ENCODE results near the gene NFIB.

Gene NFIB

DNA sequence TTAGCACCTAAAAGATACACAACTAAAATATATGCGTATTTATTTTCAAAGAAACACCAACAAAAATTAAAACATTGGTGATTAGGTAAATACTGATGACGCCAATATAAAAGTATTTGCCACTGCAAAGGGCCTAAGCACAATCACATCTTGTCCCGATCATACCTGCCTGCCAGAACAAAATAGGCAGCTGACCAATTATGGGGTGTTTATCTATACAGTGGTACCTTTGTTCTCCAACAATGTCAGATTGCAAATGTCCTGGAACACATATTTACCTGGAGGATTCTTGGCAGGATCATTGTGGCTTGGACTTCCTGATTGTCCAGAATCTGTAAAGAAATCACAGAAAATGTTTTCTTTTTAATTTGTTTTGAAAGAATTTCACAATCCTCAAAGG, 134.5 kb downstream of the NFIB start:
- DNase-seq, result no peak

DNA sequence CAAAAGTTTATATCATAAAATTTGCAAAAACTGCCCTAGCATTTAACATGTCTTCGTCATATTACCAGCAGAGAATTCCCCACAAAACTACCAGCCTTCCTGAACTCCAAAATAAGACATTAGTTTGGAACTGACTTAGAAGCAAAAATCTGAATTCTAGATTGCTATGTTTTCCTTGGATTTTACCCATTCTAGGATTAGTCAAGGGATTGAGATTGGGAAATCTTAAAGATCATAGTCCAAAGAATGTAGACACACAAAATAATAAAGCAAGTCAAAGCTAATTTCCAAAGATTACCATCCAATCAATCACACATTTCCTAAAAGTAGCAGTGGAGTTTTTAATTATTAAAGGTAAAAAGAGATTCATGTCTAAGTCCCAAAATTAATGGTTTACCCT, 138.2 kb downstream of the NFIB start:
- no peak for DNase-seq

DNA sequence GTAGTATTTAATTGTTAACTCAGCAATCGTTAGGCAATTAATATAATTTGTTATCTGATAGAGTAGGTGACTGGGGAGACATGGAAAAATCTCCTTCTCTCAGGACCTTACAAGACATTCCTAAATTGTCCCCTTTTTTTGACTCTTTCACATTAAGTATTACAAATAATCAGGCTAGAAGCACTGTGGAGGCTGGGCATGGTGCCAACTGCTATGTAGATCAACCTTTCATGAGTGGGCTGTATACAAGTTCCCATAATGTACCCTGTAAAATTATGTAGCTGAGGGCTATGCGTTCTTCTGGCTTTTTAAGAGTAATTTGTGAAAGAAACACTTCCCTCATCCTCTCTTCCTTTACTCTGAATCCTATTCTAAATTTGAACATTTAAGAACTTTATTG, 140.2 kb downstream of the NFIB start:
- no peak for DNase-seq

DNA sequence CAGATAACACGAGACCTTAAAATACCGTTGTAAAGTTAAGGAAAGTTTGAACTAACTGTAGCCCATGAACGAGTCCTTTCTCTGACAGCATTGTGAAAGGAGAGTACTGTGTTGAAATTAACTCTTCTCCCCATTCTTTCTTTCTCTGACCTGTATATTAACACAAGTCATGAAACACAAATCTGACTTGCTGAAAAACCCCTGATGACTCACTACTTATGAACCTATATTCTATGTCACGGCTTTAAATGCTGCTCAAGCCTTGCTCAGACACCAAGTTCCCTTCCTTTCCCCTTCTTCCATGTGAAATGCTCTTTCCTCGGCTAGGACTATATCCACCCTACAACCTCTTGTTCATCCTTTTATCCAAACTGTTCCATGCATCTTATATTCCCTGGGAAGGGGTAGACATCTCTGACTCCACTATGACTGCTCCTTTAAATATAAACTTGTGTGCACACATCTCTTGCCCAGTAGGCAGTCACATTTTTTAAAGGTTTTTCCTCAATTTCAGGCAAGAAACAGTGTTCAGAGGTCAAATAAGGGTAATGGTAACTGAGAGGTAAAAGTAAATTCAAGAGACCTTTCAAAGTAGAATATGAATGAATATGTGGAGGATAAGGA, 142.9 kb downstream of the NFIB start:
- no peak for DNase-seq

DNA sequence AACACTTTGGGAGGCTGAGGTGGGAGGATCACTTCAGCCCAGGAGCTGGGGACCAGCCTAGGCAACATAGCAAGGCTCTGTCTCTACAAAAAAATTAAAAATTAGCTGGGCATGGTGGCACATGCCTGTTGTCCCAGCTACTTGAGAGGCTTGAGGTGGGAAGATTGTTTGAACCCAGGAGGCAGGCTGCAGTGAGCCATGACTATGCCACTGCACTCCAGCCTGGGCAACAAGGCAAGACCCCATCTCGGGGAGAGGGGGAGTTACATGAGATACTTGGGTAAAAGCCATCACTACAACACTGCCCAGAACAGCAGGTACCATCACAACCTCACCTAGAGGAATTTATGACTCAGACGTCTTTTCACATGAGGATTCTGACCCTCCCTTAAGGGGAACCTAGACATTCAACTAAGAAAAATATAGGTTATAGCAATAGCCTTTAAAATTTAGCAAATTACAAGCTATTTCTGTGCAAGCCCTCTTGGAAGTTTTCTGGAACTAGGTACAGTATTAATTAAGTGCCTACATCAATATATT, 143.5 kb downstream of the NFIB start:
- DNase-seq, result no peak

DNA sequence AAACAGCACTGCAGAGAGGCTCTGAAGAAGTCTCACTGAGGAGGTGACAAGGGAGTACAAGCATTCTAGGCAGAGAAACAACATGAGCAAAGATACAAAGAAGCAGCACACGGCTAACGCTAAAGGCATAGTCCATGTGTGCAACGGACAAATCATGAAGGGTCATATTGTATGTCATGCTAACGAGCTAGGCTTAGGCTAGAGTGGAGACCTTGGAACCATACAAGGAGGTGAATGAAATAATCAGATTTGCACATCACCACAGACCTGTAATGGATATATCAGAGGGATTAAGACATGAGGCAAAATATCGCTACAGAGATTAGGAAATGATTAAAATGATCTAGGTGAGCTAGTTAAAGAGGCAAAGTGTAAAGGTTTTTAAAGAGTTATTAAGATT, 145.6 kb downstream of the NFIB start:
- DNase-seq, result no peak

DNA sequence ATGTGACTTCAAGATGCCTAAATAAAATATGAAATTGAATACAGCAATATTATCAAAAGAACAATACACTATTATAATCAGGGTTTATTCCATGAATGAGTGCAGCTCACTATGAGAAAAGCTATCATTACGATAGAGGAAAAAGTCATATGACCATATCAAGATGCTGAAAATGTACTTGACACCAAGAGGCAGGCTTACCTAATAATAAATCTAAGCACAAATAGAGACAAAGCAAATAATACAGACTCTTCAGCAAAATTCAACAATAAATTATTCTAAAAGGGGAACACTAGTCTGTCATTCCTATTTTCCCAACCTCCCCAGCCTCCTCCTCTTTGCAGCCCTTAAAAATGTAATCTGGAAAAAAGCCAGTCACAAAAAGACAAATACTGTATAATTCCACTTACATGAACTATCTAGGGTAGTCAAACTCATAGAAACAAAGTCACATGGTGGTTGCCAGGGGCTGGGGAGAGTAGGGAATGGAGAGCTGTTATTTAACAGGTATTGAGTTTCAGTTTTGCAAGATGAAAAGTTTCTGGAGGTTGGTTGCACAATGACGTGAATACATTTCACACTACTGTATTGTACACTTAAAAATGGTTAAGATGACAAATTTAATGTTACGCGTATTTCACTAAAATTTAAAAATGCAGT, 148.4 kb downstream of the NFIB start:
- no peak for DNase-seq

DNA sequence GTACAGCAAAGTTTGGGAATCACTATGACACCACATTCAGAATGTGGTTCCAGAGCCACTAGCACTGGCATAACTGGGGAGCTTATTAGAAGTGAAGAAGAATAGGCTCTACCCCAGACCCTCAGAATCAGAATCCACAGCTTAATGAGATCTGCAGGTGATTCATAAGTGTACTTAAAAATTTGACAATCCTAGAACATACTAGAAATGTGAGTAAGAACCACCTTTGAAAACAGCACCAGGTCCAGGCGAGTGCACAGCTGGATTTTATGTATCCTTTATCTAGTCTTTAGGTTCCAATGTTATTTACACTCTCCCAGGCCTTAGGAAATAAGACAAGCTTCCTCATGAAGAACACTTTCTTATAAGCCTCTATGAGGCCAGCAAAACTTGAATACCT, 149.0 kb downstream of the NFIB start:
- DNase-seq, result no peak

DNA sequence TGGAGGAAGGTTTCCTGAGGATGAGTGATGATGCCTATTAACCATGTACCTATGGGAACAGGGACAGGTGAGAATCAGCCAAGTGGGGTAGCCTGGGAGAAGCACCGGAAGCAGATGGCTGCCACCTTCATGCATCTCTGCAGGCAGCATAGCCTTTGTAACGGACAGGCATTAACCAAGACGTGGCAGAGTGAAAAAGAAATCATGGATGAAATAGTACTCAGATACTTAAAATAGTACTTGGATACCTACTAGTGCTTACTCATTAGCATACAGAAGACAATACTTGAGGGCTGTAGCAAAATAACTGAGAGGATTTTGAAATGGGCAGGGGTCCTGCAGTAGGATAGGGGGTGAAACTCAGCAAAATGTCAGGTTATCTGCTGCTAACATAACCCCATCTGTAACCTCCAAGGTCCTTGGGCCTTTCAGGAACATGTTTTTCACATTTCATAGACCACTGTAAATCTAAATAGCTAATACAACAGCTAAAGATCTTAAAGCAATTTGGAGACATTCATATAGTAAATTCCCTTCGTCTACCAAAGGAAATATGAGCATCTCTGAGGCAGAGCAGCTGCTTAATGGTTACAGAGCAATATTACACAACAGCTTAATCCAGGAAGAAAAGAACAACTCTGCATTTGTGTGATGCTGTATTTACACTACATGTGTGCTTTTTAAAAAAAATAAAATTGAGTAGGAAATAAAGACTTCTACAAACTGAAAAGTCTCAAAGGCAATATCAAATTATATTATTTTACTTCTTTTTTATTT, 154.3 kb downstream of the NFIB start:
- no peak for DNase-seq

DNA sequence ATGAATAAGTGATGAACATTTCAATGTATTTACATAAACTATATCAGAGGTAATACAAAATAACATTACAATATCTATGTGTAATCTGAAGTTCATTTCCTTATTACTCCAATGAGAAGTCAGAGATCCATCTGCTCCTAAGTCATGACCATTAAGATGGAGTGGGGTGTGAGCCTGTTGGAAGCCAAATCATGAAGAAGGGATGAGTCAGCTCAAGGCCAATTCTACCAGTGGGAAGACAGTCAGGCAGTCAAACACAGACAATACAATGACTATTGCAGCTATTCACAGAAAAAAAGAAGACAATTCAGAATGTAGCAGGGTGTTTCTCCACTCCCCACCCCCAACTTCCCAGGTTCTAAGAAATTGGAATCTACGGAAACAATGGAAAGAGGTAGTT, 155.0 kb downstream of the NFIB start:
- DNase-seq, result no peak

DNA sequence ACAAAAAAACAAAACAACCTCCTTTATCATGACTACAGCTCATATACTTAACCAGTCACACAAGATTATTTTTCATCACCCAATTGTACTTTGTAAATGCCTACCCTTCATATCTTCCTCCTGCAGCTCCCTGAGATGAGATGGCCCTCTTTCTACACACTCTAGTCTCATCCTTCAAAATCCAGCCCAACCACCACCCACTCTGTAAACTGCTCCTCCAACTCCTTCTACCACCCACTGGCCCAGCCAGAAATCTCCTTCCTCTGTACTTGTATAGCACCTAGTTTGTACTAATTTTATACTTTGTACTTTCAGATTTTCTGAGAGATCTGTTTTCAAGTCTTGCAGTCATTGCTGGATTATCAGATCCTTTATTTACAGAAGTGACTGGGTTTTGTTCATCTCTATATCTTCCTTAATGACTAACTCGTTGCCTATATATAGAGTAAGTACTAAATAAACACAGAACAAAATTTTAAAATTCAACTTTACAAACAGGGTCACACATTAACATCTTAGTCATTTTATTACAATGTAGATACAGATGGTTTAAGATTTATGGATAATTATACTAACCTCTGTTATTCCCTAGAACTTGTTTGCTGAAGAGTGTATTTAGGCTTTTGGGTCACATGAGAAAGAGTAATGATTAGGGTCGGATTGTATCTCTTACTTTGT, 155.7 kb downstream of the NFIB start:
- no peak for DNase-seq

DNA sequence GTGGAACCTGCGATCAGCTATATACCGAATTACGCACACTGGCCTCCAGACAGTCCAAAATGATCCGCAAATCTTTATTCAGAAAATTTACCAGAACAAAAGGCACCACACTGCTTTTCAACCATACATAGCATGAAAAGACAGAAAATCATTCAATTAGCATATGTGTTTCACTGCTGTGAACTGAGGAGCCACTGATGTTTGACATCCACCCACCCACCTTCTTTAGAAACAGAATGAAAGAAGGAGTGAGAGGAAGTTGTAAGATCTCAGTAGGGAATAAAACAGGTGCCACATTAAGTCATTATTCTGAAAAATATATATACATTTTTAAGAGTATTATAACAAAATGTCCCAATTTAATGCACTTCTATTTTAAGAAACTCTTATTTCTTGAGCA, 156.8 kb downstream of the NFIB start:
- no peak for DNase-seq

DNA sequence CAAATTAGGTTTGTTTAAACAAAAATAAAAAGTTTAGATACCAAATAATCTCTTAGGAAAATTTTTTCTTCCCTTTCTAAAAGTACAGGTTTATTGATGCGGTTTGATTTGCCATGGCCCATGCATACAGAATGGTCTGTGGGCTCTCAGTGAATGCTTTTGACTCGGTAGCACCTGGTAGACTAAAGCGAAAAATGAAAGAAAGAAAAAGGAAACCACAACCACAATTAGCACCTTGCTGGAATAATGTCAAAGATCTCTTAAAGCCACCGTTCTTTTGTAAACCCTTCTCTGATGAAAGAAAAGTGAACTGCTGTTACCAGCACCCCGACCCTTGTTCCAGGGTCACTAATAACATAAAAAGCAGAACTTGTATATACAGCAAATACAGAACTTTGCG, 157.9 kb downstream of the NFIB start:
- no peak for DNase-seq

DNA sequence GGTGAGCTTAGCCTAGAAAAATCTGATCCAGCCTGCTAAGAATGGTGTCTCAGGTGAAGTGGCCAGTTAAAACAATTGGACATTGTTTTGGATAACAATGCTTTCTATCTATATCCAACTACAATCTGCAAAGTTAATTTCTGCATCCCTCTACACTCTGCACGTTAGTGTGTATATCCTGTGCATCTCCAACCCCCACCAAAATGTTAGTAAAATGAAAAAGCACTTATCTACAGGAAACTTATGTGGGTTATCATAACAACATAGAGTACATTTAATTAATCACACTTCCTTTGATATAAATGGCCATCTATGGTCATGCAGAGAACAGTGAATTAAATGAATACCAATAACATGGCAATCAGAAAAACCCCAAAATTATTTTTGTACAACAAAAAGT, 158.7 kb downstream of the NFIB start:
- DNase-seq, result no peak

DNA sequence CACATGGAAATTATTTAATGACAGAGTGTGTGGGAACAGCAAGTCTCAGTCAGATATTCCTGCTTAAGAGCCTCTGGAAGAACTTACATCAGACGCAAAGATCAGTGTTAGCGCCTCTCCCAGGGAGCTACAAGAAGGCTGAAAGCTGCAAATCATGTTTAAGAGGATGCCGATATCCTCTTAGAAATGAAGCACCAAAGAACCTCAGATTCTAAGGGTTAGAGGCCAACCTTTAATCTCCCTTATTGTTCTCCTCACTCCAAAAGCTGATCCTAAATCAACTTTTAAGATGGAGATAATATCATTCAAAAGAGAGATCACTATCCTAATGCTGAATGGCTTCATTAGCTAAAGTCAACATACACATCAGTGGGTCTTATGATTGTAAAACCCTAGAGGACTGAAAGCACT, 160.6 kb downstream of the NFIB start:
- DNase-seq, result no peak

DNA sequence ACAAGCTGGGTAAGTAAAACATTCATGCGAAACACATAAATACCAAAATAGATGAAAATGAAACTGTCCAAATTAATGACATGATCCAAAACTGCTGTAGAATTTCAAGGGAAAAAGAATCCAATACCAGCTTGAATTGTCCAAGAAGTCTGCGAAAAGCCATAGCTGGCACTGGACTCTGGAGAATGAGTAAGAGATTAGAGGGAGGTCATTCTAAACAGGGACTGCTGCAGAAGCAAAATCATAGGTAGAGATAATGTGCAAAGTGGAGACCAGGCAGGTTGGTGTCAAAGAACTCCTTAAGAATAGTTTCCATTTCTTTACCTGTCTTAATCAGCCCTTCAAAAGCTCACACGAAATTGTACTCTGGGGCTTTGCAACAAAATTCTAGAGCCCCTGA, 162.5 kb downstream of the NFIB start:
- no peak for DNase-seq

DNA sequence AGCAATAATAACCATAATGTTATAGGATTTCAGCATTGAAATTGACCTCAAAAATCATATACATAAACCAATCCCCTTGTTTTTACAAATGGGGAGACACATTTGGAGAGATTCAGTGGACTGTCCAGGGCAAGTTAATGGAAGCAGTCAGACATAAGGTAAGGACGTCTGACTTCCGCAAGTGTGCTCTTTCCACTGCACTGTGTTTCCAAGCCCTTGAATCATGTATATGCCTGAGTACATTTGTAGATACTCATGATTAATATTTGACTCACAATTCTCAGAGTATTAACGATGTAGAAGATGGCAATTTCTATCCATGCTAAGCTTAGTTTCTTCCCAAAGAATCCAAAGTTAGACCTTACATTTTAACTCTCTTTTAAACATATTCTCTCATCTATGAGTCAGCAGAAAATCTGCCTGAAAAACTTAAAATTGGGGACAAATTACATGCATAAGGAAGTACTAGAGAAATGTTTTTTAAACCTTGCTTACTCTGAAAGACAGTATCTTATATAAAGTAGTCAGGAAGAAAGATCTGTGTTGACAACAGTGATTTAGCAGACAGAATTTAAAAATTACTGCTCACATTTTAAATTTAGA, 165.3 kb downstream of the NFIB start:
- no peak for DNase-seq

DNA sequence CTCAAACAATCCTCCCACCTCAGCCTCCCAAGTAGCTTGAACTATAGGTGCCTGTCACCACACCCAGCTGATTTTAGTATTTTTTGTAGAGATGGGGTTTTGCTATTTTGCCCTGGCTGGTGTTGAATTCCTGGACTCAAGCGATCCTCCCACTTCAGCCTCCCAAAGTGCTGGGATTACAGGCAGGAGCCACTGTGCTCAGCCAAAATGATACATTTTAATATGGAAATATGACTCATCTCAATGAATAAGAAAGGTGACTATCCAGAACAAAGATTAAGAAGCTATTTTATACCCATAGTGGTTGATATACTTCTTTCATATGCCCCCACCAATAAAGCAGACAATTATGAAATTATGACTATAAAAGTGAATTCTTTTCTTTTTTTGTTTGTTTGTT, 166.2 kb downstream of the NFIB start:
- no peak for DNase-seq

DNA sequence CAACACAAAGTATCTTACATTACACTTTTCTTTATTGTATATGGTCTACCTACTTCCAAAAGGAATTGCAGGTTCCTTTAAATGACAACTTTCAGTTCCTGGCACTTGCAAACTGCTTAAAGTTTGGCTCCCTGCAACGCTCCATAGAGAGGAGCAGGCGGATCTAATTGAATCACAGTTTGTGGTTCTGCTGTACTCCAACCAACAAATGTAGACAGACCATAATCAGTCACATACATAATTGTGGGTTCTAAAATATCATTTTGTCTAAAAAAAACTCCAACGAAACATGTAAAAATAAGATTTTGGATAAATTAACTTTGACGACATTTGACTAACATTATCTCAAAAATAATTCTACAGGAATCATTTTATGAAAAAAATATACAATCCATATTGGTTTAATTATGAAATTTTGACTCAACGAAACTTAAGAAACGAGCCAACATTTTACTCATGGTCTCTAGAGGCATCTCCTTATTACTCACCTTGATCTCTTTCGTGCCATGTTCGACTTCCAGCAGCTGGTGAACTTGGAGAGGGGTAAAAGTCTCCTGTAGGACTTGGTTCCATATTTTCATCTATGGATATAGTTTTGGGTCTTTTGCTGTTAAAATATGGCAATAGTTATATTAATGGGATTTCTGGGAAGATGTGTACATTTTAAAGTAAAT, 167.6 kb downstream of the NFIB start:
- DNase-seq, result no peak

DNA sequence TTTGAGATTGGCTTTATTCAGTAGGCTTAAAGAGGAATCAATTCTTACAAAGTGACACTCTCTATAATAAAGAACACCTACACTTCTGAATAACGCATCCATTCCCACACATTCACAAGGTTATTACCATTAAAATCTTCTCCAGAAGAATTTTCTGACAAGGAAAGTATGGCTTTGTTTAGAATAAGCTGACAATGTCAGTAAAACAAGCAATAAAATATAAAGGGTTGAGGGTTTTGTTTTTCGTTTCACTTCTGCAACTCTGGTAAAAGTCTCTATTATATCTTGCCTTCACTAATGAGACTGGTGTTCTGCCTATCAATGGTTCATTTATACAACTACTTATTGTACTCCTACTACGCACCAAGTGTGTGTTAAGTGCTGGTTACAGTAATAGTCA, 169.7 kb downstream of the NFIB start:
- no peak for DNase-seq

DNA sequence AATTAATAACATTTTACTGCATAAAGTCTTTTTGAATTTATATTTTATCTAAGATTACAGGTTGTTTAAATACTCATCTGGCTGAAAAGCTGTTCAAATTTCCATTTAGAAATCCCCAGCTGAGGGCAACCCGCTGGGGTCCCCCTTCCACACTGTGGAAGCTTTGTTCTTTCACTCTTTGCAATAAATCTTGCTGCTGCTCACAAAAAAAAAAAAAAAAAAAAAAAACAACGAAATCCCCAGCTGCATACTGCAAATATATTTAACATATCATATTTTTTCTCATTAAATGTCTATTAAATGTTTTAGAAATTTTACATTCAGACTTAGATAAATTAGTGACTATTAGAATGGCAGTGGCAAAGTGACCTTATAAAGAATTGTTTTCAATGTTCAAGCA, 172.2 kb downstream of the NFIB start:
- no peak for DNase-seq

DNA sequence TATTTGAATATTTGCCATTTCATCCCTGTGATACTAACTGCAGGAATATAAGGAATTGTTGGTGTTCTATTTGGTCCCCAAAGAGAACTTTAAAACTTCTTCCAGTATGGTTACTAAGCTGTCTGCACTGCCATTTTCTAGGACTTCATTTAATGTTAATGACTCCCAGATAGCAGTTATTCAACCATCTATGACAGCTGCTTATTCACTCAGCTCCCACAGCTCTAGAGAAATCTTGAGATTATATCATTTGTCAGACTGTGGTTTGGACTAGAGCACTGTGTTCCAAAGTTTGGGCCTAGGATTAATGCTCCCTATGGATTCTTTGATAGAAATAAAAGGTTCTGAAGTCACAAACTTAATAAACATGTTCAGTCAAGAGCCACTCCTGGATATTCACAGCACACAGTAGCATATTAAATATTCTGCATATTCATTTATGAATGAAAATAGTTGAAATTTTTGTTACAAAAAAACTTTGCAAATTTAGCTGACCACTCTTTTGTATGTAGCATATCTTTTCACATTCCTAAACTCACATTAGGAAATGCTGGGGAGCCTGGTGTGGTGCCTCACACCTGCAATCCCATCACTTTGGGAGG, 173.7 kb downstream of the NFIB start:
- DNase-seq, result no peak
